ENCODE measurements around the gene AKAP1. TPM values are rescaled to one million over a fixed set of nuclear protein-coding genes. Genes with fewer than 3 reads are reported as not detected.

Gene AKAP1
- total and polyA plus RNA-seq, 2 of the 8 experiments (the other 6 are each of a cell fraction or from before 2014, with no cell fraction given), result 120 to 156 TPM

DNA sequence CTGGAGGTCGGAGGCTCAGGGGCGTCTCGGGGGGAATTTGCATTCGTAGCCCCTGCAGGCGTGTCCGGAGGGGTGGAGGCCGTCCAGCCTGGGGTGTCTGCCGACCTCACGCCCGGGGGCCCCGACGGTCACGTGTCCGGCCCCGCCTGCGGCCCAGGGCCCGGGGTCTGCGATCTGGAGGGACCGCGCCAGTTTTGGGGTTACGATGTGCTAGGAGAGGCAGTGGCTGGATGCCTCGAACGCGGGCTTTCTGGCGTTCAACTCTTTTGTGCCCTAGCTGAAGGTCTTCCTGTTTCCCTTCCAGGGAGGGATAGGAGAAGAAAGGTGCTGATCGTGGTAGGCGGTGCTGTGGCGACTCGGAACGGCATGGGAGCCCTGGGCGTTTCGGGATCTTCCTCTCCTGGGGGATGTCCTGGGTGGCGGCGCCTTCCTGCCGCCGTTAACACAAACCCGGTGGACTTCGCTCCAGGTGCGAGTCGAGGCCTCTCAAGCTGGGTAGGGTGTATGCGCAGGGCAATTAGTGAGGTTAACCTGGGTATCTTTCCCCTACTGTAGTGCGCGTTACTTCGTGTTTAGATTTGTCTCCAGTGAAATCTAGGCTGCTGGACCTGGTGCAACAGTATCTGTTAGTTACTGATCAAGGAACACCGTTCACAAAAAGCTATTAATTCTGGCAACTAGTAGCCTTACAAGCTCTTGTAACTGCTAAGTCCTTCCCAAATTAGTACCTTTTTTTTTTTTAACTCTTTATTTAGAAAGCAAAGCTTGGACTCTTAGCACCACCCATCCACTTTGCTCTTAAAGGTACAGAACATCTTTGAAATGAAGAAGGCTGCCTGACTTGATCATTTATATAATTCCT lies 1.3 kb downstream of the AKAP1 start (continued):
- 0 out of 2 replicates have a peak, but pooled peaks have one; percentile 8 for TF ChIP-seq NRF1 (IDR thresholded peaks at IDR 0.05; ENCODE audit: low read depth, low read length)
- TF ChIP-seq POLR2A (IDR thresholded peaks at IDR 0.05; ENCODE audit: control extremely low read depth in 1 of 2, low read depth in 2 of 2, low read length in 2 of 2), result no peak
- TF ChIP-seq PHF8 (conservative IDR thresholded peaks at IDR 0.05; ENCODE audit: low read depth, low read length), result no peak
- TF ChIP-seq NANOG (IDR thresholded peaks at IDR 0.05; ENCODE audit: insufficient read depth, low read depth, low read length, poor library complexity, severe bottlenecking), result no peak
- TF ChIP-seq SIN3A (conservative IDR thresholded peaks at IDR 0.05 in 1 of 2, IDR thresholded peaks at IDR 0.05 in 1 of 2; ENCODE audit: low read depth in 1 of 2, low read length in 2 of 2), result peak; percentile 52 to 60; a peak in 1 of 4 replicates
- TF ChIP-seq EZH2 (IDR thresholded peaks at IDR 0.05; ENCODE audit: low read depth, low read length, severe bottlenecking), result no peak
- TF ChIP-seq SAP30 (IDR thresholded peaks at IDR 0.05; ENCODE audit: insufficient read depth, insufficient replicate concordance, low read length), result no peak
- no peak for TF ChIP-seq ZNF274 (IDR thresholded peaks at IDR 0.05; ENCODE audit: borderline replicate concordance, extremely low read depth, low read length)

All from H1 (cell line).